ENCODE results near the gene CD300LD. TPM values are rescaled to one million over a fixed set of nuclear protein-coding genes. Genes with fewer than 3 reads are reported as not detected.

Gene CD300LD
- total and polyA plus RNA-seq, 4 experiments from 2014 or later: not detected

DNA sequence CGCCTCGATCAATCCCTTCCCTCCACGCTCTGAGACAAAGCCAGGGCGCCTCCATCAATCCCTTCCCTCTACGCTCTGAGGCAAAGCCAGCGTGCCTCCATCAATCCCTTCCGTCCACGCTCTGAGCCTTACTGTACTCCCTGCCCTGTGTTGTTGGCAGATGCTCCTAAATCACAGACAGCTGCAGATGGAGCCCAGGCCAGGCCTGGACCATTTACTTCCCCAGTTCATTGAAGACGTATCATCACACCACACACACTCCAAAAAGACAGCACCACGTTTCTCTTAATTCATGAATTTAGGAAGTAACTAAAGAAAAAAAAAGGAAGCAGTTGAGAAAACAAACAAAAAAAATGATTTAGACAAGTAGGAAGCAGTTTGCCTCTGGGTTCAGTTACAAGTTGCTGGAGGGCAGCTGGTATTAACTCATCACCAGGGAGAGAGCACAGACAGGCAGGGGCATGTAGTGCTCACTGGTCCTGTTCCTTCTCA, 7.4 kb upstream of the CD300LD start:
- Histone ChIP-seq H3K27ac (ENCODE audit: low read depth, low read length) (no peak overlapping the region), H3K4me1 (ENCODE audit: insufficient read depth, low read length) (no peaks in the 10 kb centered on the region), H3K36me3 (ENCODE audit: insufficient read depth, low read length) (no peaks in the 10 kb centered on the region), H3K27me3 (ENCODE audit: insufficient read depth, low read length) (no peaks in the 10 kb centered on the region), H3K4me3 (ENCODE audit: low read length in 2 of 2) (no peak overlapping the region), H3K9me3 (ENCODE audit: control insufficient read depth in 1 of 2, low read length in 2 of 2) (no peaks in the 10 kb centered on the region)
- Mint-ChIP-seq H3K4me1 (peaks cover 5 to 10% (median 7%) of the 10 kb centered on the region in 4 donors), H3K36me3 (no peaks in the 10 kb centered on the region), H3K27me3 (peaks cover 18 to 39% of the 10 kb centered on the region in 2 donors), H3K9me3 (no peaks in the 10 kb centered on the region), H3K27ac (no peak overlapping the region), H3K4me3 (no peak overlapping the region)
- intact Hi-C loops (cut with micrococcal nuclease): no loop called here
- POLR2A ChIA-PET (ENCODE audit: partially characterized antibody): no interaction called here
- no peak for DNase-seq
- CTCF ChIA-PET (ENCODE audit: partially characterized antibody): no interaction called here

DNA sequence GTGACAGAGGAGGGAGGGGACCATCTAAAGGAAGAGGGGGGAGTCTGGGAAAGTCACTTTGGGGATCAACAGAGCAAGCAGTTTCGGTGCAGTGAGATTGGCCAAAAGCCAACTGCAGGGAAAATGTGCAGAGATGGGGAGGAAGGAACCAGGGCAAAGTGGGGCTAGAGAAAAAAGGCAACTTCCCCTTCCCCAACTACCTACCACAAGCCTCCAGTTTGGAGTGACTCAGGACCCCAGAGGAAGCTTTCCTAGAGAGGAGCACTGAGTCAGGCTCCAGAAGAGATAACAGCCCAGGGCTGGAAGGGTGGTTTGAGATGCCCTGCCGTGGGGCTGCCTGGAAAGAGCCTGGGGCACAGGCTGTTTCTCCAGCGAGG, 6.9 kb upstream of the CD300LD start:
- Mint-ChIP-seq H3K4me1 (peaks cover 5 to 10% (median 7%) of the 10 kb centered on the region in 4 donors), H3K36me3 (no peaks in the 10 kb centered on the region), H3K4me3 (no peak overlapping the region), H3K9me3 (no peaks in the 10 kb centered on the region), H3K27ac (no peak overlapping the region), H3K27me3 (peaks cover 18 to 39% of the 10 kb centered on the region in 2 donors)
- no peak overlapping the region for H3K4me3 ChIP-seq (ENCODE audit: low read length in 2 of 2)
- CTCF ChIA-PET (ENCODE audit: partially characterized antibody): no interaction called here
- H3K9me3 ChIP-seq (ENCODE audit: control insufficient read depth in 1 of 2, low read length in 2 of 2): no peaks in the 10 kb centered on the region
- H3K36me3 ChIP-seq (ENCODE audit: insufficient read depth, low read length): no peaks in the 10 kb centered on the region
- intact Hi-C loops (cut with micrococcal nuclease): no loop called here
- no peak overlapping the region for H3K27ac ChIP-seq (ENCODE audit: low read depth, low read length)
- DNase-seq: no peak
- no peaks in the 10 kb centered on the region for H3K27me3 ChIP-seq (ENCODE audit: insufficient read depth, low read length)
- POLR2A ChIA-PET (ENCODE audit: partially characterized antibody): no interaction called here
- H3K4me1 ChIP-seq (ENCODE audit: insufficient read depth, low read length): no peaks in the 10 kb centered on the region

- intact Hi-C loops (cut with micrococcal nuclease): no loop called here
- H3K27ac Mint-ChIP-seq: no peak overlapping the region
- H3K4me3 Mint-ChIP-seq: no peak overlapping the region
Measured at GRCh38 chr17:74598346-74599022, 6.4 kb upstream of the CD300LD start.

DNA sequence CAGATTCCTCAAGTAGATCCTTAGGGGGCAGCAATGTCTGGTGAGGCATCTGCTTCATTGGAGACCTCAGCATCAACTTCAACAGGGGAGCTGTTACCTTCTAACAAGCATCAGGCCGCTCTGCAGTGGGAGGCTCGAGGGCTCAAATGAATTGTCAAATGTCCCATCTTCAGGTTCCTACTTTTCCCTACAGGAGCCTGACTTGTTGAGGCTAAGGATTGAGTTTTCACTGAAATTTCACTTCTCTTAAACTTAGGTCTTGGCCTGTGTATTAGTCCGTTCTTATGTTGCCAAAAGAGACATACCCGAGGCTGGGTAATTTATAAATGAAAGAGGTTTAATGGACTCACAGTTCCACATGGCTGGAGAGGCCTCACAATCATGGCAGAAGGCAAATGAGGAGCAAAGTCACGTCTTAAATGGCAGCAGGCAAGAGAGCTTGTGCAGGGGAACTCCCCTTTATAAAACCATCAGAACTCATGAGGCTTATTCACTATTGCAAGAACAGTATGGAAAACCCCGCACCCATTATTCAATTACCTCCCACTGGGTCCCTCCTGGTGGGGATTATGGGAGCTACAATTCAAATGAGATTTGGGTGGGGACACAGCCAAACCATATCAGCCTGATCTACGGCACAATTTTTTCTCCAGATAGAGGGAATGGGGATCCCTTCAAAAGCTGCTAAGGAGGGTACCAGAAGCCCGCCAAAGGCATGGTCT, 5.1 kb upstream of the CD300LD start:
- peaks cover 5 to 9% (median 6%) of the 10 kb centered on the region in 4 donors for H3K4me1 Mint-ChIP-seq
- H3K4me3 ChIP-seq (ENCODE audit: low read length in 2 of 2): no peak overlapping the region
- no peaks in the 10 kb centered on the region for H3K9me3 ChIP-seq (ENCODE audit: control insufficient read depth in 1 of 2, low read length in 2 of 2)
- no peak overlapping the region for H3K27ac Mint-ChIP-seq
- ChIA-PET CTCF (ENCODE audit: partially characterized antibody) (interaction anchor here (1.4 kb wide), 1 partner anchor 229 kb away, joined by 3 read pairs; no protein-coding TSS in a partner anchor), POLR2A (ENCODE audit: partially characterized antibody) (no interaction called here)
- intact Hi-C loops (cut with micrococcal nuclease): no loop called here
- DNase-seq: no peak
- no peak overlapping the region for H3K27ac ChIP-seq (ENCODE audit: low read depth, low read length)
- H3K36me3 Mint-ChIP-seq: no peaks in the 10 kb centered on the region
- H3K4me1 ChIP-seq (ENCODE audit: insufficient read depth, low read length): no peaks in the 10 kb centered on the region
- no peaks in the 10 kb centered on the region for H3K27me3 ChIP-seq (ENCODE audit: insufficient read depth, low read length)
- H3K9me3 Mint-ChIP-seq: no peaks in the 10 kb centered on the region
- no peak overlapping the region for H3K4me3 Mint-ChIP-seq
- H3K27me3 Mint-ChIP-seq: peaks cover 27 to 37% of the 10 kb centered on the region in 2 donors
- H3K36me3 ChIP-seq (ENCODE audit: insufficient read depth, low read length): no peaks in the 10 kb centered on the region

More at GRCh38 chr17:74598346-74599022, 6.4 kb upstream of the CD300LD start:
- H3K9me3 Mint-ChIP-seq: no peaks in the 10 kb centered on the region
- Histone ChIP-seq H3K4me3 (ENCODE audit: low read length in 2 of 2) (no peak overlapping the region), H3K36me3 (ENCODE audit: insufficient read depth, low read length) (no peaks in the 10 kb centered on the region), H3K9me3 (ENCODE audit: control insufficient read depth in 1 of 2, low read length in 2 of 2) (no peaks in the 10 kb centered on the region), H3K27ac (ENCODE audit: low read depth, low read length) (no peak overlapping the region), H3K27me3 (ENCODE audit: insufficient read depth, low read length) (no peaks in the 10 kb centered on the region), H3K4me1 (ENCODE audit: insufficient read depth, low read length) (no peaks in the 10 kb centered on the region)
- H3K36me3 Mint-ChIP-seq: no peaks in the 10 kb centered on the region
- ChIA-PET CTCF (ENCODE audit: partially characterized antibody) (no interaction called here), POLR2A (ENCODE audit: partially characterized antibody) (no interaction called here)
- no peak for DNase-seq
- H3K27me3 Mint-ChIP-seq: peaks cover 21 to 39% of the 10 kb centered on the region in 2 donors
- peaks cover 5 to 10% (median 7%) of the 10 kb centered on the region in 4 donors for H3K4me1 Mint-ChIP-seq

GRCh38 chr17:74595037-74595750, 3.1 kb upstream of the CD300LD start:
- Histone ChIP-seq H3K4me1 (ENCODE audit: insufficient read depth, low read length) (no peaks in the 10 kb centered on the region), H3K36me3 (ENCODE audit: insufficient read depth, low read length) (no peaks in the 10 kb centered on the region), H3K27ac (ENCODE audit: low read depth, low read length) (no peak overlapping the region), H3K27me3 (ENCODE audit: insufficient read depth, low read length) (no peaks in the 10 kb centered on the region), H3K4me3 (ENCODE audit: low read length in 2 of 2) (no peak overlapping the region), H3K9me3 (ENCODE audit: control insufficient read depth in 1 of 2, low read length in 2 of 2) (no peaks in the 10 kb centered on the region)
- Mint-ChIP-seq H3K4me1 (peaks cover 5 to 12% (median 9%) of the 10 kb centered on the region in 4 donors), H3K27me3 (peaks cover 23 to 36% of the 10 kb centered on the region in 2 donors), H3K4me3 (no peak overlapping the region), H3K9me3 (peaks cover 0 to 4% (median 0%) of the 10 kb centered on the region in 8 donors), H3K36me3 (no peaks in the 10 kb centered on the region), H3K27ac (no peak overlapping the region)
- intact Hi-C loops (cut with micrococcal nuclease): no loop called here
- no peak for DNase-seq
- POLR2A ChIA-PET (ENCODE audit: partially characterized antibody): no interaction called here
- CTCF ChIA-PET (ENCODE audit: partially characterized antibody): no interaction called here

DNA sequence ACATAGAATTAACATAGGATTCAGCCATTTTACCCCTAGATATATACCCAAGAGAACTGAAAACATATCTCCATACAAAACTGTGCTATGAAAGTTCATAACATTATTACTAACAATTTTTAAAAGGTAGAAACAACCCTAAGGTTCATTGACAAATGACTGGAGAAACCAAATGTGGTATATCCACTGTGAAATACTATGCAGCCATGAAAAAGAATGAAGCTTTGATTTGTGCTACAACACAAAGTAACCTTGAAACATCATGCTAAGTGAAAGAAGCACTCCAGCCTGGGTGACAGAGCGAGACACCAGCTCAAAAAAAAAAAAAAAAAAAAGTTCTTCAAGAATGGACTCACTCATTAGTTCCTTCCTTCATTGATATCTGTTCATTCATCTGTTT, 580 bp downstream of the CD300LD start:
- ChIA-PET CTCF (ENCODE audit: partially characterized antibody) (interaction anchor here (0.9 kb wide), 1 partner anchor 224 kb away, joined by 3 read pairs; no protein-coding TSS in a partner anchor), POLR2A (ENCODE audit: partially characterized antibody) (no interaction called here)
- Histone ChIP-seq H3K4me1 (ENCODE audit: insufficient read depth, low read length) (no peaks in the 10 kb centered on the region), H3K9me3 (ENCODE audit: control insufficient read depth in 1 of 2, low read length in 2 of 2) (no peaks in the 10 kb centered on the region), H3K27me3 (ENCODE audit: insufficient read depth, low read length) (no peaks in the 10 kb centered on the region), H3K36me3 (ENCODE audit: insufficient read depth, low read length) (no peaks in the 10 kb centered on the region), H3K4me3 (ENCODE audit: low read length in 2 of 2) (no peak overlapping the region), H3K27ac (ENCODE audit: low read depth, low read length) (no peak overlapping the region)
- peaks cover 12 to 36% of the 10 kb centered on the region in 2 donors for H3K27me3 Mint-ChIP-seq
- peaks cover 0 to 7% (median 5%) of the 10 kb centered on the region in 4 donors for H3K4me1 Mint-ChIP-seq
- intact Hi-C loops (cut with micrococcal nuclease): no loop called here
- no peak overlapping the region for H3K27ac Mint-ChIP-seq
- H3K4me3 Mint-ChIP-seq: no peak overlapping the region
- H3K9me3 Mint-ChIP-seq: peaks cover 0 to 6% (median 0%) of the 10 kb centered on the region in 8 donors
- DNase-seq: no peak
- H3K36me3 Mint-ChIP-seq: no peaks in the 10 kb centered on the region

- intact Hi-C loops (cut with micrococcal nuclease): no loop called here
- Mint-ChIP-seq H3K9me3 (peaks cover 0 to 9% (median 5%) of the 10 kb centered on the region in 8 donors), H3K4me1 (peaks cover 0 to 1% (median 0%) of the 10 kb centered on the region in 4 donors), H3K4me3 (no peak overlapping the region), H3K27me3 (peaks cover 5 to 14% of the 10 kb centered on the region in 2 donors), H3K27ac (no peak overlapping the region), H3K36me3 (no peaks in the 10 kb centered on the region)
- Histone ChIP-seq H3K4me3 (ENCODE audit: low read length in 2 of 2) (no peak overlapping the region), H3K36me3 (ENCODE audit: insufficient read depth, low read length) (no peaks in the 10 kb centered on the region), H3K27me3 (ENCODE audit: insufficient read depth, low read length) (no peaks in the 10 kb centered on the region), H3K27ac (ENCODE audit: low read depth, low read length) (no peak overlapping the region), H3K4me1 (ENCODE audit: insufficient read depth, low read length) (no peaks in the 10 kb centered on the region), H3K9me3 (ENCODE audit: control insufficient read depth in 1 of 2, low read length in 2 of 2) (no peaks in the 10 kb centered on the region)
- CTCF ChIA-PET (ENCODE audit: partially characterized antibody): no interaction called here
- POLR2A ChIA-PET (ENCODE audit: partially characterized antibody): no interaction called here
- no peak for DNase-seq
Measured at GRCh38 chr17:74585711-74586110, 6.4 kb downstream of the CD300LD start.
